HL-60 (cell line): Measurements from ENCODE around the gene MYO3B.

ENCODE experiments used
- CTCF ChIP-seq: IDR thresholded peaks from one replicate; pipeline ENCODE4 v1.5.1; 2011; ENCODE audit warnings: low read length, control low read depth, inconsistent platforms; ENCODE audit not compliant: insufficient read depth
- GABPA ChIP-seq: IDR thresholded peaks from 2 replicates; pipeline ENCODE4 v1.6.1; 2012; ENCODE audit warnings: low read depth
- POLR2AphosphoS5 ChIP-seq: IDR thresholded peaks from 2 replicates; pipeline ENCODE4 v1.6.1; 2012; ENCODE audit warnings: low read depth

GRCh38 chr2:170224692-170225294 lies 46.8 kb downstream of the MYO3B start:
- no peak for TF ChIP-seq CTCF
- TF ChIP-seq POLR2AphosphoS5 = no peak
- no peak for TF ChIP-seq GABPA
